Nephron progenitor cell (in vitro differentiated cells): Measurements from ENCODE around the gene TRIP4.
"Not testable (repeated sequence)": the region's sequence is repeated elsewhere in the genome, so short reads cannot be mapped to it uniquely, and the experiment has no call there.

Source experiments
- DNase-seq: peaks from one replicate; pipeline ENCODE4 v3.0.0; 2021
- H3K27ac Mint-ChIP-seq: 2 replicates; pipeline ENCODE4 v1.8.0; 2021; ENCODE audit warnings: mild to moderate bottlenecking, moderate library complexity, mixed read lengths
- H3K27me3 Mint-ChIP-seq: 2 replicates; pipeline ENCODE4 v1.8.0; 2021; ENCODE audit warnings: mild to moderate bottlenecking, low read depth, mixed read lengths; ENCODE audit not compliant: poor library complexity
- H3K36me3 Mint-ChIP-seq: 2 replicates; pipeline ENCODE4 v1.8.0; 2021; ENCODE audit warnings: low read depth, mixed read lengths
- H3K4me1 Mint-ChIP-seq: 2 replicates; pipeline ENCODE4 v1.8.0; 2021; ENCODE audit warnings: mixed read lengths
- H3K4me3 Mint-ChIP-seq: 2 replicates; pipeline ENCODE4 v1.8.0; 2021; ENCODE audit warnings: mild to moderate bottlenecking, moderate library complexity, mixed read lengths
- H3K9me3 Mint-ChIP-seq: 2 replicates; pipeline ENCODE4 v1.8.0; 2021; ENCODE audit warnings: mild to moderate bottlenecking, moderate library complexity, mixed read lengths
- CTCF ChIP-seq: fragments of 200-600 bp; sonication (generic); IDR thresholded peaks from 2 replicates; pipeline ENCODE4 v1.5.0; 2021; ENCODE audit warnings: antibody characterized with exemption

The TRIP4 gene

GRCh38 chr15:64493641-64494040 is 106.0 kb downstream of the TRIP4 start:
- Mint-ChIP-seq H3K4me3 (no peak overlapping the region), H3K36me3 (peaks cover 37% of the 10 kb centered on the region), H3K4me1 (peaks cover 46% of the 10 kb centered on the region), H3K27ac (peak overlapping the region; percentile 61), H3K27me3 (no peaks in the 10 kb centered on the region), H3K9me3 (no peaks in the 10 kb centered on the region)
- DNase-seq: no peak
- no peak for TF ChIP-seq CTCF

- Mint-ChIP-seq H3K4me1 (peaks cover 67% of the 10 kb centered on the region), H3K36me3 (peaks cover 43% of the 10 kb centered on the region)
- DNase-seq, H3K27ac Mint-ChIP-seq, H3K27me3 Mint-ChIP-seq, H3K9me3 Mint-ChIP-seq, H3K4me3 Mint-ChIP-seq: not testable (repeated sequence)
Measured at GRCh38 chr15:64495968-64496367, 108.3 kb downstream of the TRIP4 start.

GRCh38 chr15:64500695-64501395 is 113.2 kb downstream of the TRIP4 start:
- no peak for DNase-seq
- Mint-ChIP-seq H3K4me1 (peaks cover 91% of the 10 kb centered on the region), H3K27me3 (peaks cover 3% of the 10 kb centered on the region), H3K36me3 (peaks cover 59% of the 10 kb centered on the region), H3K9me3 (no peaks in the 10 kb centered on the region), H3K4me3 (no peak overlapping the region), H3K27ac (peak overlapping the region; percentile 73)
- TF ChIP-seq CTCF: no peak

- H3K36me3 Mint-ChIP-seq: peaks cover 54% of the 10 kb centered on the region
- H3K4me3 Mint-ChIP-seq: no peak overlapping the region
- DNase-seq: no peak
- H3K27ac Mint-ChIP-seq: peak overlapping the region; percentile 73
- no peaks in the 10 kb centered on the region for H3K9me3 Mint-ChIP-seq
- peaks cover 86% of the 10 kb centered on the region for H3K4me1 Mint-ChIP-seq
- H3K27me3 Mint-ChIP-seq: peaks cover 3% of the 10 kb centered on the region
- TF ChIP-seq CTCF: no peak
Measured at GRCh38 chr15:64501396-64501715, 113.7 kb downstream of the TRIP4 start.

- H3K27me3 Mint-ChIP-seq: peaks cover 3% of the 10 kb centered on the region
- no peak for DNase-seq
- peak overlapping the region; percentile 24 for H3K4me3 Mint-ChIP-seq
- H3K36me3 Mint-ChIP-seq: peaks cover 49% of the 10 kb centered on the region
- no peaks in the 10 kb centered on the region for H3K9me3 Mint-ChIP-seq
- no peak for TF ChIP-seq CTCF
- H3K4me1 Mint-ChIP-seq: peaks cover 85% of the 10 kb centered on the region
- H3K27ac Mint-ChIP-seq: peak overlapping the region; percentile 93
Measured at GRCh38 chr15:64502151-64502550, 114.5 kb downstream of the TRIP4 start.

- Mint-ChIP-seq H3K27me3 (peaks cover 3% of the 10 kb centered on the region), H3K27ac (peak overlapping the region; percentile 93), H3K9me3 (no peaks in the 10 kb centered on the region), H3K4me1 (peaks cover 85% of the 10 kb centered on the region), H3K36me3 (peaks cover 46% of the 10 kb centered on the region), H3K4me3 (peak overlapping the region; percentile 28)
- DNase-seq: no peak
- no peak for TF ChIP-seq CTCF
Measured at GRCh38 chr15:64502551-64502950, 114.9 kb downstream of the TRIP4 start.
